GM12801 (cell line): ENCODE measurements around the gene CCDC190.

Experiments used
- TF ChIP-seq, protein P1 (sequence below): IDR thresholded peaks from one replicate; pipeline ENCODE4 v1.5.1; 2011; ENCODE audit warnings: control low read depth; ENCODE audit not compliant: insufficient read length; ENCODE audit errors: extremely low read depth

Gene CCDC190

DNA sequence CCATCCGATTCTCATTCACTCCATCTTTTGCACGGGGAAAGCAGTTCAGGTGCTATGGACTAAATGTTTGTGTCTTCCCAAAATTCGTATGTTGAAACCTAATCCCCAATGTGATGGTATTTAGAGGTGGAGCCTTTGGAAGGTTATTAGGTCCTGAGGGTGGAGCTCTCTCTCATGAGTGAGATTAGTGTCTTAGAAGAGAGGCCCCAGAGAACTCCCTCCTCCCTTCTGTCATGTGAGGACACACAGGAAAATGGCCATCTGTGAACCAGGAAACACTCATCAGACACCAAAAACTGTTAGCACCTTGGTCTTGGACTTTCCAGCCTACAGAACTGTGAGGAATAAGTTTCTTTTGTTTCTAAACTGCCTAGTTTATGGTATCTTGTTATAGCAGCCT is 15.8 kb upstream of the CCDC190 start:
- TF ChIP-seq, protein P1, sequence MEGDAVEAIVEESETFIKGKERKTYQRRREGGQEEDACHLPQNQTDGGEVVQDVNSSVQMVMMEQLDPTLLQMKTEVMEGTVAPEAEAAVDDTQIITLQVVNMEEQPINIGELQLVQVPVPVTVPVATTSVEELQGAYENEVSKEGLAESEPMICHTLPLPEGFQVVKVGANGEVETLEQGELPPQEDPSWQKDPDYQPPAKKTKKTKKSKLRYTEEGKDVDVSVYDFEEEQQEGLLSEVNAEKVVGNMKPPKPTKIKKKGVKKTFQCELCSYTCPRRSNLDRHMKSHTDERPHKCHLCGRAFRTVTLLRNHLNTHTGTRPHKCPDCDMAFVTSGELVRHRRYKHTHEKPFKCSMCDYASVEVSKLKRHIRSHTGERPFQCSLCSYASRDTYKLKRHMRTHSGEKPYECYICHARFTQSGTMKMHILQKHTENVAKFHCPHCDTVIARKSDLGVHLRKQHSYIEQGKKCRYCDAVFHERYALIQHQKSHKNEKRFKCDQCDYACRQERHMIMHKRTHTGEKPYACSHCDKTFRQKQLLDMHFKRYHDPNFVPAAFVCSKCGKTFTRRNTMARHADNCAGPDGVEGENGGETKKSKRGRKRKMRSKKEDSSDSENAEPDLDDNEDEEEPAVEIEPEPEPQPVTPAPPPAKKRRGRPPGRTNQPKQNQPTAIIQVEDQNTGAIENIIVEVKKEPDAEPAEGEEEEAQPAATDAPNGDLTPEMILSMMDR, result no peak

DNA sequence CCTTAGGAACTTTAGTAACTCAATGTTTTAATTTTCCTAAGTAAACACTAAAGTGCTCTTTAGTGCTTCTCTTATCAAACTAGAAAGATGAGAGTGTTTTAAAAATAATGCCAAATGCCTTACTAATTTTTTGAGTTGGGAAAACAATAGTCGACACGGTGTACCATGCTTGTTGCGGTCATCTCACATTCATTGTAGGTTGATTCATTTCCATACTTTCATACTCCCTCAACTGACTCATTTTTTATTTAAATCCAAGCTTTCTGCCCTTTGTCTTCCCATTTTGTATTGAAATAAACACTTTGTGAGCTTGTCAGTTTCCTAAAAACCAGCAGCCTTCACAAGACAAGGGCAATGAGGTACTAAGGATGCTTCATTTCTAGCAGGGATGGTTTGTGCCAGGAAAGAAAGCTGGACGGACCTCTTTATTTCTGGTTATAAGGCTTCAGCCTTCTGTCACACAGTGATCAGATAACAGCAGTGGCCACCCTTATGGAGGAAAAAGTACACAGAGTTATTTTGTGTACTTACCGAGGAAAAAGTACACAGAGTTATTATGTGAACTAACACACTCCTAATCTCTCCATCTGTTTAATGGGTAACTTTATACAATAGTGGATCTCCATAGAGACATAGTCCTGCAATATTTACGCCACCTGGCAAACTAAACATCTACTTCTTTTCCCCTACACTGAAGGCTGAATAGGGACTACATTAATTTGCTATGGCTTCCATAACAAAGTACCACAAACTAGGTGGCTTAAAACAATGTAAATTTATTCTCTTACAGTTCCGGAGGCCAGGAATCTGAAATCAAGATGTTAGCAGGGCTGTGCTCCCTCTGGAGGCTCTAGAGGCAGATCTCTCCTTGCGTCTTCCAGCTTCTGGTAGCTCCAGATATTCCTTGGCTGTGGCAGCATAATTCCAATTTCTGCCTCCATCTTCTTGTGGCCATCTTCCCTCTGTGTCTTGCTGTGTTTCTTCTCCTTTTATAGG is 13.0 kb upstream of the CCDC190 start:
- TF ChIP-seq, protein P1, result no peak

DNA sequence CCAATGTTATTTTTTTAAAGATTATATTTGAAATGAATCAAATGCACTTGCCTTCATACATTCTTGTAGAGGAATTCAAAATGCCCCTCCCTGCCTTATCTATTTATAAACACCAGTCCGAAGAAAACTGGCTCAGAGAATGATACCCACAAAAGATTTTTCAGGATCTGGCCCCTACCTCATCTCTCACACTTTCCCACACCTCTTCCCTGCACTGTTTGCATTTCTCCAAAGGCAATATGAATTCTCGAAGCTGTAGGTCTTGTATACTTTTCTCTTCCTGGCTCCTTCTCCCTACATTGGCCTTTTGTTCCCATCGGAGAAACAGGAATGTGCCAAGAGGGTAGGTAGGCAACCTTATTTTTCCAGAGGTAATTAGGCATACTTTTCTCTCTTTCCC is 12.0 kb upstream of the CCDC190 start:
- TF ChIP-seq, protein P1, result no peak

DNA sequence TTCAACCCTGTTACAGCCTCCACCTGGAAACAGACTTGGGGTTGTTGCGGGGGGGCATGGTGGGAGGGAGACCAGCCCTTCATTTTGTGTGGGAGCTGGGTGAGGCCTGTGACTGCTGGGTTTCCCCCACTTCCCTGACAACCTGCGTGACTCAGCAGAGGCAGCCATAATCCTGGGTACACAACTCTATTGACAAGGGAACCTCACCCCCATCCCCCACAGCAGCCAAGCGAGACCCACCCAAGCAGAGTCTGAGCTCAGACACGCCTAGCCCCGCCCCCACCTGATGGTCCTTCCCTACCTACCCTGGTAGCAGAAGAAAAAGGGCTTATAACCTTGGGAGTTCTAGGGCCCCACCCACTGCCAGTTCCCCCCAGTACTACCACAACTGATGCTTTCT is 8.0 kb upstream of the CCDC190 start:
- TF ChIP-seq, protein P1, result no peak

DNA sequence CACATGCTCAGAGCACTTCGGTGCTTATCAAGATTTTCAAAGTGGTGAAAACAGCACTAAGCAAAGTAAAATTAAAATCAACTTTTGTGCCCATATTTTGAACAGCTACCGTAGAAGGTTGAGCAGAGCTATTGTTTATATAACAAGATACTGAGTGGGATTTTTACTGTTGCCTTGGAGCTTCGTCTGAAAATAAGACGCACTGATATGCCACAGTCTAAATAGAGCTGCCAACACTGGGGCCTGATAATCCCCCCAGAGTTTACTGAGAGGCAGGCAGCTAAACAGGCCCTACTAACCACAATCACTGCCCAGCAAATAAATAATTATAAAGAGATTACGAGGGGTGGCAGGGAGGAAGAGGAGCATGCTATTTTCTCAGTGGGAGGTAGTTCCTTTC is 650 bp upstream of the CCDC190 start:
- TF ChIP-seq, protein P1, result no peak

DNA sequence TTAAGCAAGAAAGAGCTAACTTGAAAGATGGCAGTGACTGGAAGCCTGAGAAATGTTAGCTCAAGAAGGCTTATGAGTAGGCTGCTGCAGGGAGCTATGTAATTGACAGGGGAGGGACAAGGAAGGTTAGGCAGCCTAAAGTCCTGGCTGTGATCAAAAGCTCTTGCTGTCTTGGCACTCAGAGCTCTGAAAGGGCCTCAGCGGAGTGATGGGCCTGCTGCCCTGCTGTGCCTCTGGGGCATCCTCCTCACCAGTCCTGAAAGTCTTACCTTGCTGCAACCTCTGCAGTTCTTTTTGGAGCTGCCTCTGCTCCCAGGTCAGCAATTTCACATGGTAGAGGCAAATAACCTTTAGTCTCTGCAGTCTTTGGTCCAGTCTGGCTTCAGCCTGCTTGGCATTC is 1.8 kb downstream of the CCDC190 start:
- TF ChIP-seq, protein P1, result no peak

DNA sequence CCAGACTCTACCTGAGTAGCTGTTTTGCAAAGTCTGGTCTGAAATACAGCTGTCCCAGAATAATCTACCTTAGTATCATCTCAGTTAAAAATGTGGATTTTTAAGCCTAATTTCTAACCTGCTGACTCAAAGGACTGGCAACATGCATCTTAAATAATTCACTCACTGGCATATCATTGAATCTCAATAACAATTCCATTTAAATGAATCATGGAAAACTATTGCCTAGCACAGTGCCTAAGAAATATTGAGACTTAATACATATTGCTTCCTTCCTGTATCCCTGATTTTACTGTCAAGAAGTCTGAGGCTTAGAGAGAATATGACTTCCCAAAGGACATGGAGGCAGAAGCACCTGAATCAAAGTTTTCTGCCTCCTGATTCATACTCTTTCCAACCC is 3.1 kb downstream of the CCDC190 start:
- TF ChIP-seq, protein P1, result no peak
